Trophoblast cell (in vitro differentiated cells and primary cell): Measurements from ENCODE around the gene OCSTAMP.

ENCODE experiments used
- DNase-seq, 2 donors: peaks; one replicate each; pipeline ENCODE4 v3.0.0-alpha.2; 2016
- H2AFZ ChIP-seq: 2 replicates; pipeline ENCODE4 v1.6.1; 2013; ENCODE audit warnings: low read length, moderate library complexity, mild to moderate bottlenecking; ENCODE audit not compliant: insufficient read depth, poor library complexity
- H2AK5ac ChIP-seq: 2 replicates; pipeline ENCODE4 v1.6.1; 2013; ENCODE audit warnings: mild to moderate bottlenecking, low read length
- H2BK120ac ChIP-seq: 2 replicates; pipeline ENCODE4 v1.6.1; 2013; ENCODE audit warnings: low read length, mild to moderate bottlenecking, moderate library complexity; ENCODE audit not compliant: insufficient read depth, poor library complexity
- H2BK12ac ChIP-seq: 2 replicates; pipeline ENCODE4 v1.6.1; 2013; ENCODE audit warnings: mild to moderate bottlenecking, low read length, moderate library complexity
- H2BK5ac ChIP-seq: 2 replicates; pipeline ENCODE4 v1.6.1; 2013; ENCODE audit warnings: low read length, low read depth, moderate library complexity, mild to moderate bottlenecking; ENCODE audit not compliant: poor library complexity
- H3K14ac ChIP-seq: 2 replicates; pipeline ENCODE4 v1.6.1; 2013; ENCODE audit warnings: mild to moderate bottlenecking, low read length
- H3K18ac ChIP-seq: 2 replicates; pipeline ENCODE4 v1.6.1; 2013; ENCODE audit warnings: mild to moderate bottlenecking, low read length
- H3K23ac ChIP-seq: 2 replicates; pipeline ENCODE4 v1.6.1; 2013; ENCODE audit warnings: low read length
- H3K27ac ChIP-seq: 2 replicates; pipeline ENCODE4 v1.5.1; 2013; ENCODE audit warnings: low read depth, mild to moderate bottlenecking, inconsistent platforms, low read length, moderate library complexity
- H3K27me3 ChIP-seq: 2 replicates; pipeline ENCODE4 v1.6.1; 2013; ENCODE audit warnings: inconsistent platforms, mild to moderate bottlenecking, low read length, moderate library complexity; ENCODE audit not compliant: insufficient read depth
- H3K36me3 ChIP-seq, 2 experiments: 1 replicate in 1 of 2; 2 replicates in 1 of 2; pipeline ENCODE4 v1.6.1; 2013; ENCODE audit warnings: low read length in 2 of 2, mild to moderate bottlenecking in 2 of 2, moderate library complexity in 1 of 2; ENCODE audit not compliant: insufficient read depth in 2 of 2, control insufficient read depth in 1 of 2
- H3K4ac ChIP-seq: 2 replicates; pipeline ENCODE4 v1.6.1; 2013; ENCODE audit warnings: low read depth, mild to moderate bottlenecking, low read length, moderate library complexity
- H3K4me1 ChIP-seq, 2 experiments: 1 replicate in 1 of 2; 2 replicates in 1 of 2; pipeline ENCODE4 v1.6.1; 2013; ENCODE audit warnings: low read length in 2 of 2, mild to moderate bottlenecking in 2 of 2, moderate library complexity in 1 of 2; ENCODE audit not compliant: insufficient read depth in 2 of 2, control insufficient read depth in 1 of 2
- H3K4me2 ChIP-seq: 2 replicates; pipeline ENCODE4 v1.6.1; 2013; ENCODE audit warnings: inconsistent platforms, mild to moderate bottlenecking, low read length, moderate library complexity
- H3K4me3 ChIP-seq: 2 replicates; pipeline ENCODE4 v1.5.1; 2013; ENCODE audit warnings: mild to moderate bottlenecking, low read depth, low read length, inconsistent platforms
- H3K79me1 ChIP-seq: one replicate; pipeline ENCODE4 v1.6.1; 2013; ENCODE audit warnings: low read length
- H3K79me2 ChIP-seq: 2 replicates; pipeline ENCODE4 v1.6.1; 2013; ENCODE audit warnings: low read length, mild to moderate bottlenecking; ENCODE audit not compliant: control insufficient read depth, insufficient read depth, poor library complexity
- H3K9ac ChIP-seq: 2 replicates; pipeline ENCODE4 v1.6.1; 2013; ENCODE audit warnings: mild to moderate bottlenecking, low read length
- H3K9me3 ChIP-seq: 2 replicates; pipeline ENCODE4 v1.6.1; 2013; ENCODE audit warnings: low read depth, mild to moderate bottlenecking, control low read depth, inconsistent platforms, low read length; ENCODE audit not compliant: insufficient read depth
- H4K12ac ChIP-seq: 2 replicates; pipeline ENCODE4 v1.6.1; 2013; ENCODE audit warnings: low read depth, mild to moderate bottlenecking, low read length, moderate library complexity
- H4K8ac ChIP-seq: 2 replicates; pipeline ENCODE4 v1.6.1; 2013; ENCODE audit warnings: low read depth, mild to moderate bottlenecking, low read length, moderate library complexity
- H4K91ac ChIP-seq: one replicate; pipeline ENCODE4 v1.6.1; 2013; ENCODE audit warnings: low read depth, mild to moderate bottlenecking, low read length, moderate library complexity
- WGBS: extraction: QIAGEN DNeasy Blood & Tissue Kit; methylation state at CpG from one replicate; pipeline ENCODE4 v1.1.7; 2013; ENCODE audit warnings: missing lambda C conversion rate; ENCODE audit not compliant: insufficient read length, insufficient coverage; ENCODE audit errors: extremely low coverage; 5-methylcytosine and 5-hydroxymethylcytosine counted together

Gene OCSTAMP

DNA sequence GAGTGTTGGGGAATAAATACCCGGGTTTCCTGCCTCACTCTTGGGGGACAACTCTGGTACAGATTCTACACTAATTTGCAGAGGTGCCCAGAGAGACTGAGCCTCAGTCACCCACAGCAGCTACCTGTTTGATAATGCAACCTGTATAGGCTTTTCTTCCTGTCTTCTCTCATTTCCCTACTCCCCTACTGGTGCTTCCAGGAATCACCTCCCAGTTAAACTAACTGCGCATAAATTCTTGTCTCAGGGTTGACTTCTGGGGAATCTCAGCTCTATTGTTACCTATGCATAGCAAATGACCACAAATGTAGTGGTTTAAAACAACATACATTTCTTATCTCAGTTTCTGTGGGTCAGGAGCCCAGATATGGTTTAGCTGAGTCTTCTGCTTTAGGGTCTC lies 11.3 kb downstream of the OCSTAMP start:
- Histone ChIP-seq H2BK120ac (no peak overlapping the region), H3K4me1 (no peaks in the 10 kb centered on the region), H3K79me2 (no peaks in the 10 kb centered on the region), H4K12ac (no peak overlapping the region), H3K9ac (no peak overlapping the region), H2BK5ac (no peak overlapping the region), H3K9me3 (no peaks in the 10 kb centered on the region), H3K4me3 (no peak overlapping the region), H3K14ac (no peak overlapping the region), H2AFZ (no peak overlapping the region), H2AK5ac (no peak overlapping the region), H3K79me1 (no peaks in the 10 kb centered on the region), H3K27ac (no peak overlapping the region), H3K23ac (no peak overlapping the region), H3K18ac (no peak overlapping the region), H3K4ac (no peak overlapping the region), H3K27me3 (no peaks in the 10 kb centered on the region), H3K4me2 (no peak overlapping the region), H4K91ac (no peak overlapping the region), H3K36me3 (no peaks in the 10 kb centered on the region), H2BK12ac (no peak overlapping the region), H4K8ac (no peak overlapping the region)
- no peak for DNase-seq
- WGBS, result no CpG with 5 or more reads among the region's 2 CpGs

- Histone ChIP-seq H3K4me3 (no peak overlapping the region), H3K27ac (no peak overlapping the region), H3K4ac (no peak overlapping the region), H2AK5ac (no peak overlapping the region), H4K8ac (no peak overlapping the region), H3K4me2 (no peak overlapping the region), H3K18ac (no peak overlapping the region), H2BK12ac (no peak overlapping the region), H3K27me3 (no peaks in the 10 kb centered on the region), H3K79me1 (no peaks in the 10 kb centered on the region), H3K4me1 (no peaks in the 10 kb centered on the region), H3K23ac (no peak overlapping the region), H3K14ac (no peak overlapping the region), H3K9me3 (no peaks in the 10 kb centered on the region), H3K36me3 (no peaks in the 10 kb centered on the region), H3K79me2 (no peaks in the 10 kb centered on the region), H4K91ac (no peak overlapping the region), H4K12ac (no peak overlapping the region), H2AFZ (no peak overlapping the region), H3K9ac (no peak overlapping the region), H2BK120ac (no peak overlapping the region), H2BK5ac (no peak overlapping the region)
- WGBS, result no CpG with 5 or more reads among the region's 4 CpGs
- no peak for DNase-seq
Observed at GRCh38 chr20:46530640-46531039, 19.8 kb downstream of the OCSTAMP start.

- Histone ChIP-seq H4K91ac (no peak overlapping the region), H3K9ac (no peak overlapping the region), H3K4me3 (no peak overlapping the region), H4K8ac (no peak overlapping the region), H3K79me1 (no peaks in the 10 kb centered on the region), H3K18ac (no peak overlapping the region), H4K12ac (no peak overlapping the region), H2AFZ (no peak overlapping the region), H3K27me3 (no peaks in the 10 kb centered on the region), H3K9me3 (no peaks in the 10 kb centered on the region), H2BK120ac (no peak overlapping the region), H3K27ac (no peak overlapping the region), H3K23ac (no peak overlapping the region), H3K14ac (no peak overlapping the region), H3K36me3 (no peaks in the 10 kb centered on the region), H3K79me2 (no peaks in the 10 kb centered on the region), H2AK5ac (no peak overlapping the region), H2BK12ac (no peak overlapping the region), H3K4ac (no peak overlapping the region), H2BK5ac (no peak overlapping the region), H3K4me1 (no peaks in the 10 kb centered on the region), H3K4me2 (no peak overlapping the region)
- DNase-seq, result peak in 1 of 2 donors; percentile 34
- no CpG with 5 or more reads among the region's 2 CpGs for WGBS
Observed at GRCh38 chr20:46523696-46524328, 26.6 kb downstream of the OCSTAMP start.

DNA sequence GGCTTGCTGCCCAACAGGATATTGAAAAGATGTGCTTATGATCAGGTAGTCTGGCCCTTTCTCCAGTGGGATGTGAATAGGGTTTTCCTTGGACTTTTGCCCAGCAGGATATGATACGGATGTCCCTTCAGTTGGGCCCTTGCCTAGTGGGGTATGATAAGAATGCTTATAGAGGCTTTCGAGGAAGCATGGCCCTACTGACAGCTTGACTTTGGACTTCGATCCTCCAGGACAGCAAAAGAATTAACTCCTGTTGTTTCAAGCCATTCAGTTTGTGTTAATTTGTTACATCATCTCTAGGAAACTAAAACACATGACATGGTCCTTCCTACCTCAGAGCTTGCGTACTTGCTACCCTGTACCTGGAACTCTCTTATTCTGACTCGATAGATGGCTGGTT lies 27.3 kb downstream of the OCSTAMP start:
- Histone ChIP-seq H4K12ac (no peak overlapping the region), H3K4me2 (no peak overlapping the region), H3K18ac (no peak overlapping the region), H2BK12ac (no peak overlapping the region), H3K23ac (no peak overlapping the region), H2AFZ (no peak overlapping the region), H3K79me1 (no peaks in the 10 kb centered on the region), H3K36me3 (no peaks in the 10 kb centered on the region), H3K27me3 (no peaks in the 10 kb centered on the region), H4K8ac (no peak overlapping the region), H3K14ac (no peak overlapping the region), H3K79me2 (no peaks in the 10 kb centered on the region), H3K27ac (no peak overlapping the region), H3K4me3 (peak overlapping the region; percentile 33), H3K4ac (no peak overlapping the region), H4K91ac (no peak overlapping the region), H2AK5ac (no peak overlapping the region), H3K9ac (no peak overlapping the region), H2BK120ac (no peak overlapping the region), H2BK5ac (no peak overlapping the region), H3K4me1 (no peaks in the 10 kb centered on the region), H3K9me3 (no peaks in the 10 kb centered on the region)
- WGBS, result no CpG with 5 or more reads among the region's 5 CpGs
- DNase-seq, result no peak
